Lung (tissue), 12 donors: ENCODE results near the gene TPMT. TPM values are rescaled to one million over a fixed set of nuclear protein-coding genes. Genes with fewer than 3 reads are reported as not detected.
A peak's percentile ranks its signal among the peaks of the same experiment; 100 is the strongest.

ENCODE experiments used
- ATAC-seq: fragments of 200-7000 bp; cut with Tn5 transposase; one replicate; pipeline ENCODE4 v1.9.1; 2020; ENCODE audit warnings: moderate number of reproducible peaks; ENCODE audit not compliant: insufficient read depth, low FRiP score
- DNase-seq, 3 donors: peaks; one replicate each; pipeline ENCODE4 v3.0.0-alpha.2; 2013 to 2017
- H3K27ac ChIP-seq, 2 donors: one replicate each; pipeline ENCODE4 v1.5.1; 2013; ENCODE audit warnings: mild to moderate bottlenecking in 2 of 2, moderate library complexity in 2 of 2, control low read depth in 1 of 2, inconsistent platforms in 1 of 2, low read depth in 1 of 2, low read length in 1 of 2
- H3K27me3 ChIP-seq, 3 donors: one replicate each; pipeline ENCODE4 v1.5.1; 2013; ENCODE audit warnings: low read length in 2 of 3; ENCODE audit not compliant: control insufficient read depth in 3 of 3, insufficient read depth in 3 of 3
- H3K36me3 ChIP-seq, 4 donors: one replicate each; pipeline ENCODE4 v1.5.1; 2013; ENCODE audit warnings: low read length in 4 of 4, mild to moderate bottlenecking in 1 of 4, moderate library complexity in 1 of 4; ENCODE audit not compliant: control insufficient read depth in 4 of 4, insufficient read depth in 4 of 4
- H3K4me1 ChIP-seq, 5 donors: one replicate each; pipeline ENCODE4 v1.5.1; 2013; ENCODE audit warnings: low read length in 5 of 5, mild to moderate bottlenecking in 2 of 5, moderate library complexity in 1 of 5; ENCODE audit not compliant: control insufficient read depth in 5 of 5, insufficient read depth in 5 of 5
- H3K4me3 ChIP-seq: one replicate; pipeline ENCODE4 v1.5.1; 2013; ENCODE audit warnings: mild to moderate bottlenecking, control low read depth, moderate library complexity
- H3K9ac ChIP-seq, 2 donors: one replicate each; pipeline ENCODE4 v1.5.1; 2013; ENCODE audit warnings: low read length in 2 of 2, control low read depth in 1 of 2; ENCODE audit not compliant: insufficient read depth in 1 of 2
- H3K9me3 ChIP-seq, 4 donors: one replicate each; pipeline ENCODE4 v1.5.1; 2013; ENCODE audit warnings: low read length in 3 of 4, mild to moderate bottlenecking in 1 of 4, moderate library complexity in 1 of 4; ENCODE audit not compliant: control insufficient read depth in 4 of 4, insufficient read depth in 3 of 4
- WGBS, 2 donors: extraction: QIAGEN DNeasy Blood & Tissue Kit; methylation state at CpG; one replicate each; pipeline ENCODE4 v1.1.7; 2013; 5-methylcytosine and 5-hydroxymethylcytosine counted together
- polyA plus RNA-seq, 2 donors: library from polyadenylated mRNA; stranded (reverse); fragments of 200-250 nt; gene quantifications; one replicate each; pipeline ENCODE4 v1.2.1, GENCODE V29; 2013
- total RNA-seq, 2 donors: library from RNA; depleted of rRNA in 1 of 2; stranded (reverse); fragments of >200 nt in 1 of 2; gene quantifications; one replicate each; pipeline ENCODE4 v1.2.1, GENCODE V29; 2014 to 2021
- TF ChIP-seq, protein P1 (sequence below): IDR thresholded peaks from 2 replicates; pipeline ENCODE4 v1.5.1; 2012; ENCODE audit warnings: mild to moderate bottlenecking; ENCODE audit errors: control extremely low read depth, extremely low read depth
- donor health status: control.
- donor health status: control.
- donor health status: Bipolar disorder and iron deficiency.
- donor health status: healthy.
- donor health status: DM: yes; HTN: yes; CAD: no.

The TPMT gene
- total and polyA plus RNA-seq, 4 donors: 9.6 to 17.6 (median 13.8) TPM

DNA sequence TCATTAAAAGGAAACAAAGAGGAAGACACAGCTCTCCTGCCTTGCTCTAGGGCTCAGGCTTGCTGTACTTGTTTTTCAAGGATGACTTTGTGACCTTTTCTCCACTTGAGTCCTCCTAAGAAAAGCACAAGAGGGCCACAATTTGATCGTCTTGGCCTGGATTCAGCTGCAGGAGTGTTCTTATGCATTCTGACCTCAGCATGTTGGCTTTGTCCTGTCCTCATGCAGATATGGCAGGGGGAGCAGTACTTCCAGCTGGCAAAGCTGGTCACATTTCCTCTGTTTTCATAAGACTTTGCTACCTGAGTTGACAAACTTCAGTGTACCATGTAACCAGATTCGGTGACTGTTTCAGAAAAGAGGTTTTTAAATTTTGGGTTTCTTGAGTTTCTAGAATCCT is 31.2 kb upstream of the TPMT start:
- peak in 2 of 3 donors; percentile 26 to 59 for DNase-seq
- ATAC-seq: peak; percentile 66
- Histone ChIP-seq H3K4me1 (peaks cover 0 to 26% (median 6%) of the 10 kb centered on the region in 5 donors), H3K36me3 (peaks cover 0 to 4% (median 0%) of the 10 kb centered on the region in 4 donors), H3K9me3 (no peaks in the 10 kb centered on the region), H3K4me3 (no peak overlapping the region), H3K27me3 (no peaks in the 10 kb centered on the region), H3K27ac (peak overlapping the region in 1 of 2 donors; percentile 34), H3K9ac (no peak overlapping the region)
- 35 to 51% methylated on average over 2 of the region's 2 CpGs for WGBS, 2 donors
- TF ChIP-seq, protein P1, sequence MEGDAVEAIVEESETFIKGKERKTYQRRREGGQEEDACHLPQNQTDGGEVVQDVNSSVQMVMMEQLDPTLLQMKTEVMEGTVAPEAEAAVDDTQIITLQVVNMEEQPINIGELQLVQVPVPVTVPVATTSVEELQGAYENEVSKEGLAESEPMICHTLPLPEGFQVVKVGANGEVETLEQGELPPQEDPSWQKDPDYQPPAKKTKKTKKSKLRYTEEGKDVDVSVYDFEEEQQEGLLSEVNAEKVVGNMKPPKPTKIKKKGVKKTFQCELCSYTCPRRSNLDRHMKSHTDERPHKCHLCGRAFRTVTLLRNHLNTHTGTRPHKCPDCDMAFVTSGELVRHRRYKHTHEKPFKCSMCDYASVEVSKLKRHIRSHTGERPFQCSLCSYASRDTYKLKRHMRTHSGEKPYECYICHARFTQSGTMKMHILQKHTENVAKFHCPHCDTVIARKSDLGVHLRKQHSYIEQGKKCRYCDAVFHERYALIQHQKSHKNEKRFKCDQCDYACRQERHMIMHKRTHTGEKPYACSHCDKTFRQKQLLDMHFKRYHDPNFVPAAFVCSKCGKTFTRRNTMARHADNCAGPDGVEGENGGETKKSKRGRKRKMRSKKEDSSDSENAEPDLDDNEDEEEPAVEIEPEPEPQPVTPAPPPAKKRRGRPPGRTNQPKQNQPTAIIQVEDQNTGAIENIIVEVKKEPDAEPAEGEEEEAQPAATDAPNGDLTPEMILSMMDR: no peak

DNA sequence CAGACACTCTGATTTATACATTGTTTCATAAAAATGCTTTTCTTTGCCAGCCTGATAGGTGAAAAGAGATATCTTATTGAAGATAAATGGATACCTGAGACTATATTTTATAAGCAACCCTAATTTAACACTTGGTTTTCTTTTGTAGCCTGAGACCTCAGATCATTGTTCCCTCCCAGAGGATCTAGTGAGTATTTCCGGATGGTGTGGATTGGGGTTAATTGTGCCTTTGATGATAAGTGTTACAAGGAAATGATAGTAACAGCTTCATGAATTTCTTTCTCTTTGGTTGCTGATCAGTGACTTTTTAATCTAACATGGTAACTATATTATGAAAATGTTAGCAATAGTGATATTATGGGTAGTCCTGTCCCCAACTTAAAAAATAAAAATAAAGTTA is 30.7 kb upstream of the TPMT start:
- peak overlapping the region in 1 of 2 donors; percentile 31 for H3K27ac ChIP-seq
- H3K4me1 ChIP-seq: peaks cover 0 to 26% (median 6%) of the 10 kb centered on the region in 5 donors
- H3K36me3 ChIP-seq: peaks cover 0 to 4% (median 0%) of the 10 kb centered on the region in 4 donors
- TF ChIP-seq, protein P1: no peak
- no peaks in the 10 kb centered on the region for H3K9me3 ChIP-seq
- no peak overlapping the region for H3K9ac ChIP-seq
- H3K4me3 ChIP-seq: no peak overlapping the region
- H3K27me3 ChIP-seq: no peaks in the 10 kb centered on the region
- DNase-seq (no peak), ATAC-seq (peak; percentile 43)
- 54 to 72% methylated on average over 1 of the region's 1 CpG for WGBS, 2 donors

DNA sequence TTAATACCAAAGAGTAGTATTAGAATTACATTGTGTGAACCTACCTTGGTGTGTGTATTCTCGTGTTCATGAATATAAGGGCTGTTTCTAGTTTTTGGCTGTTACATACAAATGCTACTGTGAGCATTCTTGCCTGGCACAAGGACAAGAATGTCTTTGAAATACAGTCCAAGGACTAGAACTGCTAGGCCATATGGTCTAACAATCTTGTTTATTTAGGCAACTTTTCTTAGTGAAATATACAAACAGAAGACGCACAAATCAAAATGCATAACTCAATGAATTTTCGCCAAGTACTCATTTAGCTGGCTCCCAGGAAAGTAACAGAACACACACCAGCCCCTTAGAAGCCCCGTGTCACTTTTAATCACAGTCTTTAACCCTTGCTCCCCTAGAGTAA is 28.9 kb upstream of the TPMT start:
- Histone ChIP-seq H3K4me1 (peaks cover 0 to 16% (median 6%) of the 10 kb centered on the region in 5 donors), H3K9ac (peak overlapping the region in 1 of 2 donors; percentile 27), H3K4me3 (no peak overlapping the region), H3K27me3 (no peaks in the 10 kb centered on the region), H3K36me3 (peaks cover 0 to 4% (median 0%) of the 10 kb centered on the region in 4 donors), H3K9me3 (no peaks in the 10 kb centered on the region), H3K27ac (no peak overlapping the region)
- ATAC-seq (no peak), DNase-seq (peak; percentile 31 to 84 (median 84))
- TF ChIP-seq, protein P1: no peak
- WGBS, 2 donors: 58 to 87% methylated on average over 4 of the region's 4 CpGs

DNA sequence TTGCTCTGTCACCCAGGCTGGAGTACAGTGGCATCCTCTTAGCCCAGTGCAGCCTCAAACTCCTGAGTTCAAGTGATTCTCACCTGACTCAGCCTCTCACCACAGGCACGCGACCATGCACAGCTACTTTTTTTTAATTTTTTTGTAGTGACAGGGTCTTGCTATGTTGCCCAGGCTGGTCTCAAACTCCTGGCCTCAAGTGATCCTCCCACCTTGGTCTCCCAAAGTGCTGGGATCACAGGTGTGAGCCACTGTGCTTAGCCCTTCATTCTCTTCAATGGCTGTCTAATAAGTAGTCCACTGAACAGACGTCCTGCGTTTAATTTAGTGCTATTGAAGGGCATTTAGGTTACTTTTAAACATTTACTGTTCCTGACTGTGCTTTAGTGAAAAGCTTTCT is 27.7 kb upstream of the TPMT start:
- Histone ChIP-seq H3K4me3 (no peak overlapping the region), H3K27ac (no peak overlapping the region), H3K9me3 (no peaks in the 10 kb centered on the region), H3K36me3 (peaks cover 0 to under 1% (median 0%) of the 10 kb centered on the region in 4 donors), H3K4me1 (peaks cover 0 to 16% (median 6%) of the 10 kb centered on the region in 5 donors), H3K9ac (no peak overlapping the region), H3K27me3 (no peaks in the 10 kb centered on the region)
- 86 to 89% methylated on average over 4 of the region's 4 CpGs for WGBS, 2 donors
- TF ChIP-seq, protein P1: no peak
- no peak for ATAC-seq
- no peak for DNase-seq
